Measurements from ENCODE around the gene SF3B3. TPM values are rescaled to one million over a fixed set of nuclear protein-coding genes. Genes with fewer than 3 reads are reported as not detected.

The SF3B3 gene
- total and polyA plus RNA-seq, 10 donors = 70.3 to 256 (median 103) TPM

DNA sequence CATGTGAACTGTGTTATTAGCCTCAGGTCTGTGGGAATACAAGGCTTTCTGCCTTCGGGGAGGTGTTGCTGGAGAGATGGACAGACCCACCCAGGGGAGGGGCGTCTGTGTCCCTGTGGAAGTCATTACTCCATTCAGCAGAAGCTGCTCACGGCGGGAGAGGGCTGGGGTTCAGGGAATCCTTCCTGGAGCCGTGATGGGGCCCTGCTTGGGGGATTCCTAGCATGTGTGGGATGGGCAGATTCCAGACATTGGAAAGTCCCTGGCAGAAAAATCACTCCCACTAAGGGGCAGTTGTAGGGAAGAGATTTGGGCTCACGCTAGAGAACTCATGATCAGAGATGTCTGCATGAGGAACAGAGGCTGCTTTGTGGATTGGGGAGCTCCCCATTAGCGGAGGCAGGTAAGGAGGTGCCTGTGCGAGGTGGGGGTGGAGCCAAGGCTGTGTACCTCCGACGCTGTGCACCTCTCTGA lies 66.4 kb downstream of the SF3B3 start:
- intact Hi-C loops (cut with DNase I; ENCODE audit: low total_unique reads) = loop anchor here (10.0 kb wide), 1 partner anchor 65 kb away; no protein-coding TSS in a partner anchor
- H3K36me3 ChIP-seq = peaks cover 0 to 3% (median 0%) of the 10 kb centered on the region in 6 donors
- TF ChIP-seq, protein P1, sequence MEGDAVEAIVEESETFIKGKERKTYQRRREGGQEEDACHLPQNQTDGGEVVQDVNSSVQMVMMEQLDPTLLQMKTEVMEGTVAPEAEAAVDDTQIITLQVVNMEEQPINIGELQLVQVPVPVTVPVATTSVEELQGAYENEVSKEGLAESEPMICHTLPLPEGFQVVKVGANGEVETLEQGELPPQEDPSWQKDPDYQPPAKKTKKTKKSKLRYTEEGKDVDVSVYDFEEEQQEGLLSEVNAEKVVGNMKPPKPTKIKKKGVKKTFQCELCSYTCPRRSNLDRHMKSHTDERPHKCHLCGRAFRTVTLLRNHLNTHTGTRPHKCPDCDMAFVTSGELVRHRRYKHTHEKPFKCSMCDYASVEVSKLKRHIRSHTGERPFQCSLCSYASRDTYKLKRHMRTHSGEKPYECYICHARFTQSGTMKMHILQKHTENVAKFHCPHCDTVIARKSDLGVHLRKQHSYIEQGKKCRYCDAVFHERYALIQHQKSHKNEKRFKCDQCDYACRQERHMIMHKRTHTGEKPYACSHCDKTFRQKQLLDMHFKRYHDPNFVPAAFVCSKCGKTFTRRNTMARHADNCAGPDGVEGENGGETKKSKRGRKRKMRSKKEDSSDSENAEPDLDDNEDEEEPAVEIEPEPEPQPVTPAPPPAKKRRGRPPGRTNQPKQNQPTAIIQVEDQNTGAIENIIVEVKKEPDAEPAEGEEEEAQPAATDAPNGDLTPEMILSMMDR (IDR thresholded peaks at IDR 0.05 in 8 of 11, conservative IDR thresholded peaks at IDR 0.05 in 3 of 11) = no peak
- no peak for TF ChIP-seq POLR2A (IDR thresholded peaks at IDR 0.05)
- TF ChIP-seq POLR2AphosphoS5 (IDR thresholded peaks at IDR 0.05) = peak in 1 of 3 donors; percentile 45
- no peaks in the 10 kb centered on the region for H3K9me3 ChIP-seq
- no peaks in the 10 kb centered on the region for H3K27me3 ChIP-seq (replicated peaks in 1 of 7)
- WGBS, 5 donors = 43 to 65% (median 56%) methylated on average over 10 of the region's 10 CpGs
- H3K4me1 ChIP-seq = peaks cover 3 to 94% (median 22%) of the 10 kb centered on the region in 6 donors
- peak overlapping the region in 6 of 8 donors; percentile 4 to 49 (median 32) for H3K4me3 ChIP-seq
- peak overlapping the region; percentile 63 to 87 (median 80) for H3K27ac ChIP-seq
- no peak for DNase-seq

DNA sequence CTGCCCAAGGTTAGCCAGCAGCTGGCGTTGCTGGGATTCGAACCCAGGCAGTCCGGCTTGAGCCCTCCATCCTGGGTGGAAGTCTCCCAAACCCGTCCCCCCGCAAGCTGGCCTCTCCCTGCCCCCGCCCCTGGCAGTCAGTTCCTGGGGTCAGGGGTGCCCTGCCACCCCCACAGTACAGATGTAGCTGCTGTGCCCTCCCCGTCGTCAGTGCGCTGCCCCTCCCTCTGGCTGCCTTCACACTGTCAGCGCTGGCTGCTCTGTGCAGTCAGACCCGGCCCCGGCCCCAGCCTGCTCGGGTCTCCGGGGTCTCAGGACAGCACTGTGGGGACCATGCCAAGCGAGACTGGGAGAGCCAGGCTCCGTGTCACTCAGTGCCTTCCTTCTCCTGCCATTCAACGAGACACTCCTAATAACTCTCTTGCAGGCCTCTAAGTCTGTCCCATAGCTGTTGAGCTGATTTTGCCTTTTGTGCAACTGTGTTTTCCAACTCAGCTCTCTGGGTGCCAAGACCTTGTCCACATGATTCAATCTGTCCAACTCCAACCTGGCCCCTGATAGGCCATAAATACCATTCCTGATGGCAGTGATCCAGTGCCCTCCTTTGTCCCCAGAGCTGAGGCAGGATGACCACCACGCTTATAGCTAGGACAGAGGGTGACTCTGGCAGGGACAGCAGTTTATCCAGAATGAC lies 67.3 kb downstream of the SF3B3 start:
- intact Hi-C loops (cut with DNase I; ENCODE audit: low total_unique reads) = no loop called here
- TF ChIP-seq POLR2AphosphoS5 (IDR thresholded peaks at IDR 0.05) (peak in 2 of 3 donors; percentile 62 to 75), POLR2A (IDR thresholded peaks at IDR 0.05) (no peak)
- TF ChIP-seq, protein P1 (IDR thresholded peaks at IDR 0.05 in 8 of 11, conservative IDR thresholded peaks at IDR 0.05 in 3 of 11) = no peak
- WGBS, 5 donors = 58 to 74% (median 66%) methylated on average over 10 to 18 of the region's 18 CpGs
- Histone ChIP-seq H3K36me3 (peaks cover 0 to 3% (median 0%) of the 10 kb centered on the region in 6 donors), H3K4me1 (peaks cover 3 to 95% (median 25%) of the 10 kb centered on the region in 6 donors), H3K4me3 (peak overlapping the region in 6 of 8 donors; percentile 4 to 49 (median 32)), H3K27ac (peak overlapping the region; percentile 63 to 87 (median 80)), H3K9me3 (no peaks in the 10 kb centered on the region), H3K27me3 (replicated peaks in 1 of 7) (no peaks in the 10 kb centered on the region)
- no peak for DNase-seq

- H3K36me3 ChIP-seq = peaks cover 0 to 3% (median 0%) of the 10 kb centered on the region in 6 donors
- H3K9me3 ChIP-seq = no peaks in the 10 kb centered on the region
- H3K27me3 ChIP-seq (replicated peaks in 1 of 7) = no peaks in the 10 kb centered on the region
- DNase-seq = no peak
- intact Hi-C loops (cut with DNase I; ENCODE audit: low total_unique reads) = no loop called here
- 34 to 69% (median 66%) methylated on average over 2 to 4 of the region's 4 CpGs for WGBS, 5 donors
- H3K4me1 ChIP-seq = peaks cover 3 to 95% (median 25%) of the 10 kb centered on the region in 6 donors
- H3K4me3 ChIP-seq = peak overlapping the region in 2 of 8 donors; percentile 7 to 33
- peak overlapping the region; percentile 35 to 87 (median 80) for H3K27ac ChIP-seq
- TF ChIP-seq POLR2AphosphoS5 (IDR thresholded peaks at IDR 0.05) (no peak), POLR2A (IDR thresholded peaks at IDR 0.05) (no peak)
- TF ChIP-seq, protein P1 (IDR thresholded peaks at IDR 0.05 in 8 of 11, conservative IDR thresholded peaks at IDR 0.05 in 3 of 11) = no peak
These were observed 68.0 kb downstream of the SF3B3 start for GRCh38 chr16:70591615-70592014.

DNA sequence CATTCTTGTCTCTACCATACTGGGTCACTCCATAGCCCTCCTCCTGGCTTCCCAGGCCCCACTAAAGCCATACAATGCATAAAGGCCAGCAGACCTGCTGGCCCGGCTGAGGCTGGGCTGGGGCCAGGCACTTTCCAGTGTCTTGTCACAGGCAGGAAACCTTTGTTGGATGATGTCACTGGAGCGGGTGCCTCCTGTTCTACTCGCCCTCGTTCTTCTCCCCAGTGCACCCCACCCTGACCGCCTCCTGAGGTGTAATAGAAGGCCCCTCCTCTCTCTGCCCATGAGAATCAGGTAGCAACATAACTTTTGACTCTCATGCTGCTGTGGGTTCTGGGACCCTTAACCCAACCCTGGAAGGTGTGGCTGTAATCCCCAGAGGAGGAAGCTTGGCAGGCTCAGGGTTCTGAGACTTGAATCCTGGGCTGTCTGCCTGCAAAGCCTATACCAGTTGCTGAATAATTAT lies 68.5 kb downstream of the SF3B3 start:
- intact Hi-C loops (cut with DNase I; ENCODE audit: low total_unique reads) = no loop called here
- Histone ChIP-seq H3K27ac (peak overlapping the region; percentile 35 to 87 (median 80)), H3K9me3 (no peaks in the 10 kb centered on the region), H3K36me3 (peaks cover 0 to 3% (median 0%) of the 10 kb centered on the region in 6 donors), H3K27me3 (replicated peaks in 1 of 7) (no peaks in the 10 kb centered on the region), H3K4me1 (peaks cover 5 to 95% (median 25%) of the 10 kb centered on the region in 6 donors), H3K4me3 (peak overlapping the region in 2 of 8 donors; percentile 7 to 33)
- no peak for DNase-seq
- TF ChIP-seq POLR2AphosphoS5 (IDR thresholded peaks at IDR 0.05) = peak in 1 of 3 donors; percentile 55
- TF ChIP-seq, protein P1 (IDR thresholded peaks at IDR 0.05 in 8 of 11, conservative IDR thresholded peaks at IDR 0.05 in 3 of 11) = no peak
- 52 to 78% (median 55%) methylated on average over 5 of the region's 5 CpGs for WGBS, 5 donors

Measured in spleen (tissue), 11 donors.